Naive B cell (primary cell): ENCODE data around the gene RNF130. TPM values are rescaled to one million over a fixed set of nuclear protein-coding genes. Genes with fewer than 3 reads are reported as not detected.

Experiments
- ATAC-seq, 2 donors: fragments of 150-1000 bp; cut with Tn5 transposase; 2 replicates each; pipeline ENCODE4 v1.10.0; 2021; ENCODE audit warnings: low read depth in 2 of 2, mild to moderate bottlenecking in 2 of 2, moderate library complexity in 2 of 2
- DNase-seq: peaks from one replicate; pipeline ENCODE4 v3.0.0; 2022
- H3K27ac Mint-ChIP-seq, 6 donors: one replicate each; pipeline ENCODE4 v1.8.0; 2020 to 2022; ENCODE audit warnings: mild to moderate bottlenecking in 6 of 6, mixed read lengths in 6 of 6, moderate library complexity in 5 of 6, inconsistent platforms in 2 of 6
- H3K27me3 Mint-ChIP-seq, 3 donors: one replicate each; pipeline ENCODE4 v1.8.0; 2021 to 2022; ENCODE audit warnings: mixed read lengths in 3 of 3, mild to moderate bottlenecking in 1 of 3
- H3K36me3 Mint-ChIP-seq, 2 donors: one replicate each; pipeline ENCODE4 v1.8.0; 2020 to 2022; ENCODE audit warnings: mixed read lengths in 2 of 2, inconsistent platforms in 1 of 2, mild to moderate bottlenecking in 1 of 2
- H3K4me1 Mint-ChIP-seq, 3 donors: one replicate each; pipeline ENCODE4 v1.8.0; 2020 to 2022; ENCODE audit warnings: mixed read lengths in 3 of 3, inconsistent platforms in 1 of 3, mild to moderate bottlenecking in 1 of 3, moderate library complexity in 1 of 3
- H3K4me3 Mint-ChIP-seq, 8 donors: one replicate each; pipeline ENCODE4 v1.8.0; 2020 to 2022; ENCODE audit warnings: mild to moderate bottlenecking in 8 of 8, mixed read lengths in 8 of 8, moderate library complexity in 8 of 8, inconsistent platforms in 2 of 8
- H3K9me3 Mint-ChIP-seq, 7 donors: one replicate each; pipeline ENCODE4 v1.8.0; 2020 to 2022; ENCODE audit warnings: mixed read lengths in 7 of 7, mild to moderate bottlenecking in 5 of 7, inconsistent platforms in 2 of 7, moderate library complexity in 1 of 7
- polyA plus RNA-seq, 6 donors: library from polyadenylated mRNA; unstranded; fragments of 300-500 nt; fragmentation: Illumina TruSeq; gene quantifications; one replicate each; pipeline ENCODE4 v1.2.3, GENCODE V29; 2021; ENCODE audit warnings: low read depth in 6 of 6

Gene RNF130
- 10 to 100 TPM; 20.1 to 36.1 (median 25.3) TPM for polyA plus RNA-seq

GRCh38 chr5:180071531-180072255, at the start of gene RNF130:
TSS of gene RNF130 (minus strand) at chr5:180071759. CDS start at chr5:180071702, 57 bp downstream.
- H3K36me3 Mint-ChIP-seq = no peaks in the 10 kb centered on the region
- H3K27me3 Mint-ChIP-seq = peaks cover 0 to 13% (median 13%) of the 10 kb centered on the region in 3 donors
- peaks cover 26 to 33% (median 26%) of the 10 kb centered on the region in 3 donors for H3K4me1 Mint-ChIP-seq
- H3K27ac Mint-ChIP-seq = peak within 1 kb of the TSS in 5 of 6 donors; percentile 53 to 96 (median 82)
- DNase-seq = peak; percentile 86
- no peaks in the 10 kb centered on the region for H3K9me3 Mint-ChIP-seq
- peak within 1 kb of the TSS; percentile 88 to 96 (median 94) for H3K4me3 Mint-ChIP-seq
- peak; percentile 74 to 75 for ATAC-seq

- Mint-ChIP-seq H3K4me3 (no peak overlapping the region), H3K36me3 (no peaks in the 10 kb centered on the region), H3K9me3 (no peaks in the 10 kb centered on the region), H3K4me1 (no peaks in the 10 kb centered on the region), H3K27me3 (peaks cover 9 to 30% (median 17%) of the 10 kb centered on the region in 3 donors), H3K27ac (no peak overlapping the region)
- ATAC-seq (no peak), DNase-seq (no peak)
These were observed 48.9 kb upstream of the RNF130 start for GRCh38 chr5:180120237-180121101.

- ATAC-seq (no peak), DNase-seq (no peak)
- Mint-ChIP-seq H3K36me3 (no peaks in the 10 kb centered on the region), H3K9me3 (no peaks in the 10 kb centered on the region), H3K4me1 (no peaks in the 10 kb centered on the region), H3K4me3 (no peak overlapping the region), H3K27me3 (peaks cover 9 to 30% (median 14%) of the 10 kb centered on the region in 3 donors), H3K27ac (no peak overlapping the region)
These were observed 48.3 kb upstream of the RNF130 start for GRCh38 chr5:180119903-180120236.

GRCh38 chr5:180119031-180119902, 47.7 kb upstream of the RNF130 start:
- Mint-ChIP-seq H3K4me3 (no peak overlapping the region), H3K36me3 (no peaks in the 10 kb centered on the region), H3K9me3 (no peaks in the 10 kb centered on the region), H3K27ac (no peak overlapping the region), H3K27me3 (peaks cover 9 to 30% (median 9%) of the 10 kb centered on the region in 3 donors), H3K4me1 (no peaks in the 10 kb centered on the region)
- no peak for DNase-seq
- ATAC-seq = no peak

- Mint-ChIP-seq H3K27me3 (peaks cover 7 to 26% (median 8%) of the 10 kb centered on the region in 3 donors), H3K9me3 (no peaks in the 10 kb centered on the region), H3K4me3 (no peak overlapping the region), H3K4me1 (no peaks in the 10 kb centered on the region), H3K36me3 (no peaks in the 10 kb centered on the region), H3K27ac (no peak overlapping the region)
- no peak for DNase-seq
- ATAC-seq = no peak
These were observed 46.8 kb upstream of the RNF130 start for GRCh38 chr5:180118391-180118791.

- H3K27ac Mint-ChIP-seq = no peak overlapping the region
- H3K36me3 Mint-ChIP-seq = no peaks in the 10 kb centered on the region
- peaks cover 0 to 17% (median 3%) of the 10 kb centered on the region in 3 donors for H3K27me3 Mint-ChIP-seq
- peaks cover 0 to 3% (median 0%) of the 10 kb centered on the region in 3 donors for H3K4me1 Mint-ChIP-seq
- no peaks in the 10 kb centered on the region for H3K9me3 Mint-ChIP-seq
- H3K4me3 Mint-ChIP-seq = peak overlapping the region in 1 of 8 donors; percentile 47
- ATAC-seq = no peak
- DNase-seq = no peak
These were observed 45.6 kb upstream of the RNF130 start for GRCh38 chr5:180117000-180117725.

- no peaks in the 10 kb centered on the region for H3K36me3 Mint-ChIP-seq
- no peaks in the 10 kb centered on the region for H3K9me3 Mint-ChIP-seq
- H3K27ac Mint-ChIP-seq = no peak overlapping the region
- peaks cover 0 to 3% (median 0%) of the 10 kb centered on the region in 3 donors for H3K4me1 Mint-ChIP-seq
- DNase-seq = no peak
- no peak for ATAC-seq
- peaks cover 0 to 14% (median 0%) of the 10 kb centered on the region in 3 donors for H3K27me3 Mint-ChIP-seq
- no peak overlapping the region for H3K4me3 Mint-ChIP-seq
These were observed 44.8 kb upstream of the RNF130 start for GRCh38 chr5:180116077-180116999.

GRCh38 chr5:180115326-180116076, 43.9 kb upstream of the RNF130 start:
- Mint-ChIP-seq H3K27ac (peak overlapping the region in 1 of 6 donors; percentile 22), H3K4me1 (peaks cover 0 to 3% (median 0%) of the 10 kb centered on the region in 3 donors)

GRCh38 chr5:180114304-180115003, 42.9 kb upstream of the RNF130 start:
- H3K27ac Mint-ChIP-seq = no peak overlapping the region
- ATAC-seq (no peak), DNase-seq (no peak)
- peaks cover 0 to under 1% (median 0%) of the 10 kb centered on the region in 7 donors for H3K9me3 Mint-ChIP-seq
- no peak overlapping the region for H3K4me3 Mint-ChIP-seq
- peaks cover 0 to 3% (median 0%) of the 10 kb centered on the region in 3 donors for H3K4me1 Mint-ChIP-seq
- no peaks in the 10 kb centered on the region for H3K36me3 Mint-ChIP-seq
- peaks cover 0 to 15% (median 0%) of the 10 kb centered on the region in 3 donors for H3K27me3 Mint-ChIP-seq

More at GRCh38 chr5:180115326-180116076, 43.9 kb upstream of the RNF130 start:
- Mint-ChIP-seq H3K36me3 (no peaks in the 10 kb centered on the region), H3K27me3 (peaks cover 0 to 16% (median 0%) of the 10 kb centered on the region in 3 donors), H3K9me3 (no peaks in the 10 kb centered on the region), H3K4me3 (no peak overlapping the region)
- DNase-seq = no peak
- no peak for ATAC-seq

- peaks cover 0 to 18% (median 0%) of the 10 kb centered on the region in 3 donors for H3K27me3 Mint-ChIP-seq
- no peak overlapping the region for H3K27ac Mint-ChIP-seq
- H3K9me3 Mint-ChIP-seq = peaks cover 0 to 2% (median 0%) of the 10 kb centered on the region in 7 donors
- ATAC-seq (no peak), DNase-seq (no peak)
- no peak overlapping the region for H3K4me3 Mint-ChIP-seq
- peaks cover 0 to 3% (median 0%) of the 10 kb centered on the region in 3 donors for H3K4me1 Mint-ChIP-seq
- H3K36me3 Mint-ChIP-seq = peaks cover 0 to under 1% of the 10 kb centered on the region in 2 donors
These were observed 42.2 kb upstream of the RNF130 start for GRCh38 chr5:180113660-180114303.
